Measurements from ENCODE around the gene UQCRQ. TPM values are rescaled to one million over a fixed set of nuclear protein-coding genes. Genes with fewer than 3 reads are reported as not detected.

UQCRQ gene
- total and polyA plus RNA-seq, 9 of the 15 experiments (the other 6 are each of a cell fraction or from before 2014, with no cell fraction given), result 235 to 2,421 (median 883) TPM

- intact Hi-C loops (cut with micrococcal nuclease) (loop anchor here (5.0 to 10.0 kb wide), 2 partner anchors 132 to 210 kb away; partner anchors contain the start of gene IL4), in situ Hi-C loops (cut with MboI) (no loop called here)
- 58% methylated on average over 2 of the region's 2 CpGs for WGBS (ENCODE audit: insufficient coverage, low coverage, missing lambda C conversion rate)
- Histone ChIP-seq H3K4me3 (no peak overlapping the region), H3K9ac (ENCODE audit: insufficient read depth in 1 of 2, low read depth in 2 of 2, low read length in 2 of 2) (no peak overlapping the region), H3K4me1 (replicated peaks in 1 of 2; ENCODE audit: control insufficient read depth in 2 of 2, insufficient read depth in 2 of 2, low read length in 2 of 2) (no peaks in the 10 kb centered on the region), H3K9me1 (ENCODE audit: control insufficient read depth, insufficient read depth, low read length) (no peaks in the 10 kb centered on the region), H4K20me1 (replicated peaks; ENCODE audit: control insufficient read depth, insufficient read depth, low read length) (no peaks in the 10 kb centered on the region), H3K4me2 (ENCODE audit: insufficient read depth, low read length) (no peak overlapping the region), H3K9me3 (replicated peaks; ENCODE audit: control insufficient read depth, insufficient read depth, low read depth, low read length) (no peaks in the 10 kb centered on the region), H3K27ac (ENCODE audit: extremely low read depth, low read depth, low read length) (no peak overlapping the region), H3K79me2 (ENCODE audit: control insufficient read depth, insufficient read depth, low read length) (no peaks in the 10 kb centered on the region), H2AFZ (ENCODE audit: low read depth, low read length) (no peak overlapping the region), H3K27me3 (ENCODE audit: control insufficient read depth in 2 of 2, insufficient read depth in 2 of 2, low read length in 2 of 2) (no peaks in the 10 kb centered on the region), H3K36me3 (ENCODE audit: control insufficient read depth, insufficient read depth, low read length) (peaks cover 73% of the 10 kb centered on the region)
- ChIA-PET POLR2A (interaction anchor here (1.0 kb wide), 1 partner anchor 10 kb away, joined by 3 read pairs; no protein-coding TSS in a partner anchor), CTCF (ENCODE audit: low intra/inter-chr PET ratio) (interaction anchor here (2.3 kb wide), 1 partner anchor 54 kb away, joined by 13 read pairs; the partner anchor contains the start of gene SHROOM1)
- FAIRE-seq, result no peak
- BruUV-seq (replicated peaks), result no TSS peak
- no peak for DNase-seq (ENCODE audit: extremely low read depth in 1 of 4, low spot score in 3 of 4)
- ATAC-seq, result no peak
- no peak for TF ChIP-seq RAD51 (IDR thresholded peaks at IDR 0.05; ENCODE audit: borderline replicate concordance, low read depth)
- TF ChIP-seq CHD7 (IDR thresholded peaks at IDR 0.05; ENCODE audit: low read depth, low read length), result no peak
- TF ChIP-seq TAF1 (IDR thresholded peaks at IDR 0.05; ENCODE audit: control insufficient read depth, extremely low read depth, insufficient read depth, low read length, severe bottlenecking), result no peak
Observed at GRCh38 chr5:132884548-132884947, 18.1 kb downstream of the UQCRQ start.
